Stimulated activated CD8-positive, alpha-beta memory T cell treated with anti-CD3 and anti-CD28 coated beads, Interleukin-2, amount 100 ng/mL, for 48 hours (primary cell): Measurements from ENCODE around the gene DNER.

Source experiments
- DNase-seq, 2 donors: peaks; one replicate each; pipeline ENCODE4 v3.0.0-alpha.2; 2020; ENCODE audit warnings: low read depth in 2 of 2

DNER gene

DNA sequence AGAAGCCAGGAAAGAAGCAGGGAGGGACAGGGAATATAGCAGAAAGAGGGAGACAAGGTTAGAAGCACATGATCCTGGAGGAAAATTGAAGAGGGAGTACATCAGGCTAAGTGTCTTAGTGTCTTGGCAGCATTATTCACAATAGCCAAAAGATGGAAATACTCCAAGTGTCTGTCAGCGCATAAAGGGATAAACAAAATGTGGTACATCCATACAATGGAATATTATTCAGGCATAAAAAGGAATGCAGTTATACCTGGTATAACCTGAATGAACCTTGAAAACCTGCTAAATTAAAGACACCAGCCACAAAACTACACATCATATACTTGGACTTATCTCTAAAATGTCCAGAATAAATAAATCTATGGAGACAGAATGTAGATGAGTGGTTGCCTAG lies 224.2 kb downstream of the DNER start:
- no peak for DNase-seq

DNA sequence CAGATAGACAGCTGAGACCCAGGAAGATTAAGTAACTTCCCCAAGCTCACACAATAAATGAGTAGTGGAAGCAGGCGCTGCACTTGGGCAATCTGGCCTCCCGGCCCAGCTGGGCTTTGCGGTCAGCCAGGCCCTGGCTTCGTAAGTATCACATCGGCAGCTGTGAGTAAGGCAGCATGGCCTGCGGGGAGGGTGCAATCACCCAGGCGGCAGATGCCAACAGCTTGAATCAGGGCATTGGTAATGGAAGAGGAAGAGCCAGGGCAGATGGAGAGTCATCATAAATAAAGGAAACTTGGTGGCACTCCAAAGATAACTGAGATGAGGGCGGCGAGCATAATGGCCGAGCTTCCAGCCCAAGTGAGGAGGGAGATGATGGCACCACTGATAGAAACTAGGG lies 225.3 kb downstream of the DNER start:
- no peak for DNase-seq

DNA sequence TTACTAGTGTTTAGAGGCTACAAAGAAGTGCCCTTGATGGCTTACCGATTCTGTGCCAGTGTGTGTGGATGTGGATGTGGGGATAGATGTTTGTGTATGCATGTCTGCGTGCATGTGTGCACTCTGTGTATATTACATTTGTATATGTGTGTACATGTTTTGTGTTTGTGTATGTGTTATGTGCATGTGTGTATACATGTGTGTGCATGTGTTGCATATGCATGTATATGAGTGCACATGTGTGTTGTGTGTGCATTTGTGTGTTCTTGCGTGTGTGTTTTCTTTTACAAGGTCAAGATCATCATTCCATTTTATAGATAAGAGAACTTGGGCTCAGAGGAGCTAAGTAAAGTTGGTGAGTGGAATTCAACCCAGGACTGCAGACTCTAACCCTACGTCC lies 226.1 kb downstream of the DNER start:
- DNase-seq, result no peak

DNA sequence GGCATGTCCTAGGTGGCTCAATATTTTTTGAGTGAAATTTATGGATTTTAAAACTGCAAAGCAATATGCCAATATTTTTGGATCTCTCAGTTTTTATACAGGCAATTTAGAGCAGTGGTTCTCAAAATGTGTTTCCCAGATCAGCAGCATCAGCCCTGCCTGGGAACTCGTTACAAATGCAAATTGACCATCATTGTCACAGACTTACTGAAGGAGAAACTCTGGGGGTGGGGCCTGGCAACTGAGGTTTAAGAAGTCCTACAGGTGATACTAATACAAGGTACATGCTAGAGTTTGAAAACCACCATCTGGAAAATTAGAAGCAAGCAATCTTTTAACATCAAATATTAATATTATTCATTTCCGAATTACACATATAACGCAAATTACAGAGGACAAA lies 227.7 kb downstream of the DNER start:
- DNase-seq, result no peak

DNA sequence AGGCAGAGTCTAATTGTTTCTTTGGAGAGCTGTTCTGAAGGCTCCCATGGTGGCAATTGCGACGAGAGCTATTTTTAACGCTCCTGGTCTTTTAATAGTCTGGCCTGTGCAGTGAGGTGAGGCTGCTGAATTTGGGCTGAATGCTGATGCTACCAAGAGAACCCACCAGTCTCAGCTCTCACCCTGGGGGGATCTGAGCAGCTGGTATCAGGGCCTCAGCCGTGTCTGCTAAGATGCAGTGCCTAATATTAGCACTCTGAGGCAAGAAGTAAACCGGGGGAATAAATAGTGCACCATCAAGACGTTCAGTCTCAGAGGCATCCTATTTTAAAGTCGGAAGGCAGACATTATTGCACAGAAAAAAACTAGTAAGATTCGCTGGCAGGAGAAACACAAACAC lies 228.5 kb downstream of the DNER start:
- DNase-seq, result no peak

DNA sequence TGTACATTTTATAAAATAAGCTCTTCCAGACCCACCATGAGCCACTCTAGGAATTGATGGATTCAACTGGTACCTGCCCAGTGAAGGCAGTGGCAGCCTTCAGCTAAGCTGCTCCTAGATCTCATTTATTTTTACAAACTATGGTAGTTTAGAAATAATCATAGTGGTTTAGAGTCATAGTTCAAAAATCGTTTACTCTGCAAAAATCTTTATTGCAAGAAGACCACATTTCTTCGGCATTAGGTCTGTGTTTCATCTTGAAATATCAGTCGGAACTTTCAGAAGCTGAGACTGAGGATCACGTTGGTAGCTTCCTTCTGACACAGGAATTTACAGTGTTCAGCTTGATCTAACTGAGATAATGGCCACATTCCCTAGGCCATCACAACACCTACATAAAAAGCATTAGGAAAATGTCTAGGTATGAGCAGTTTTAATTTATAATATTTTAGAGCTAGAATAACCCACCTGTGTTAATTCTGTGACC lies 237.0 kb downstream of the DNER start:
- no peak for DNase-seq

- DNase-seq, result no peak
These were observed 238.6 kb downstream of the DNER start for GRCh38 chr2:229475778-229476177.

DNA sequence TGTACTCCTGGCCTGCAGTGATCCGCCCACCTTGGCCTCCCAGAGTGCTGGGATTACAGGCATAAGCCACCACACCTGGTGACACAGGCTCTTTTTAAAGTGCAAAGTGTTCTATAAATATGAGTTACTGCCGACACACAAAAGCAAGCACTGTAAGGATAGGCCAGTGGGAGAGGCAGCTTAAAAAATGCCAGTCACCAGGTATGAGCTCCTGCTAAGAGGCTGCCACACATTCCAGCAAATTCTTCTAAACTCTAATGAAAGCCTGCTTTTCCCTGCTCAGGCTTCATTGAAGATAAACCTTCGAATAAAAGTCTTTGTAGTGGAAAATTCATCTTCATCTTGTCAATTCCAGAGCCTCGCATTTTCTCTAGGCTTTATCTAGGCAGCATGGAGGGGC lies 240.2 kb downstream of the DNER start:
- DNase-seq, result no peak

- no peak for DNase-seq
These were observed 243.6 kb downstream of the DNER start for GRCh38 chr2:229470781-229471180.

GRCh38 chr2:229467783-229468182 lies 246.6 kb downstream of the DNER start:
- DNase-seq, result no peak

- no peak for DNase-seq
These were observed 250.5 kb downstream of the DNER start for GRCh38 chr2:229463841-229464346.

DNA sequence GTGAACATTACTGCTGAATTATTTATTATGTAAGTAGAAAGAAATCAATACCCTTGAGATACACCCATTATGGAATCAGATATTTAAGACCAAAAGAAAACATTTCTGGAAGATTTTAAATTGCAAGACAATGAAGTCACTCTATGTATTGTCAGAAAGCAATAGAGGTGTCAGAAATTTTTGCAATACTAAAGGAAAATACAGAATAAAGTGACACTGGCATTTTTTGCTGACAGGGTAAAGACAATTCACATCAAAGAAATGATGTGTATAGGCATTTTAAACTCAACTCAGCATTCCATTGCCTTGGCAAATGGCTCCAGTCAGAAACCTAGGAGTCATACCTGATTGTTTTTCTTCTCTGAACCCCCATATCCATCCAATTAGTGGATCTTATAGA lies 252.2 kb downstream of the DNER start:
- DNase-seq, result no peak

DNA sequence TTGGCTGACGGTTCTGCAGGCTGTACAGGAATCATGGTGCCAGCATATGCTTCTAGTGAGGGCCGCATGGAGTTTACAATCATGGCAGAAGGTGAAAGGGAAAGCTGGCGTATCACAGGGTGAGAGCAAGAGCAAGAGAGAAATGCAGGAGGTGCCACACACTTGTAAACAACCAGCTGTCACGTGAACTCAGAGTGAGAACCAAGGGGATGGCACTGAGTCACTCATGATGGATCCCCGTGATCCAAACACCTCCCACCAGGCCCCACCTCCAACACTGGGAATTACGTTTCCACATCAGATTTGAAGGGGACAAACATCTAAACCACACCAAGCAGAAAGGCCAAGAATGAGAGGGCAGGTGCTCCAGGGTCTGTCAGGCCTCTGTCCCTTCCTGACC lies 258.3 kb downstream of the DNER start:
- DNase-seq, result no peak

DNA sequence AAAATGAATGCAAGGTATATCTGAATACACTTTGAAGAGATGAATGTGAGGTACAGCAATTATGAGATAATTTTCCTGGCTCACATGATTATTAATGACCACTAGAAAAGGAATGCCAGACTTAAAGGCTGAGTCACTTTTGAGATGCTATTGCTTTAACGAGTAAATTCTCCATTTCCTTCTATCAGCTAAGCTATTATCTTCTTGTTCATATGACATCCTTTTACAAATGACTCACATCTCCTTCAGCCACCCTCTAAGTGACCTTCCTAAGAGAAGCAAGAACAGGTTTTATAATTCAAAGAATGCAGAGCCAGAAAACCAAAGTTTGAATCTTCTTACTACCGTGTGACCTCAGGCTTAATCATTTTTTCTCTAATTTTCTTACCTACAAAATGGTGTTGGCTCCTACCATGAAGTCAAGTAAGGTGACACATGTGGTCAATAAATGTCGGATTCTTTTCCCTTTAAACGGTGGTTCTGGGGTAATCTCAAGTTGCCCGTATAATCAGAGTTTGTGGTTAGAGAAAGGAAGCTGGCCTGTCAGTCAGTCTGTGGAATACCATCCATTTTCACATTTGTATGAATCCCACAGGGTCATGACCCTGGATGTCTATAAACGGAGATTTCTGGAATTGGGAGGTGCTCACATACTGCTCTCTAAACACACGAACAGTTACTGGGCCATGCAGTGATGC lies 259.3 kb downstream of the DNER start:
- DNase-seq, result no peak

- no peak for DNase-seq
These were observed 261.1 kb downstream of the DNER start for GRCh38 chr2:229453230-229453629.

DNA sequence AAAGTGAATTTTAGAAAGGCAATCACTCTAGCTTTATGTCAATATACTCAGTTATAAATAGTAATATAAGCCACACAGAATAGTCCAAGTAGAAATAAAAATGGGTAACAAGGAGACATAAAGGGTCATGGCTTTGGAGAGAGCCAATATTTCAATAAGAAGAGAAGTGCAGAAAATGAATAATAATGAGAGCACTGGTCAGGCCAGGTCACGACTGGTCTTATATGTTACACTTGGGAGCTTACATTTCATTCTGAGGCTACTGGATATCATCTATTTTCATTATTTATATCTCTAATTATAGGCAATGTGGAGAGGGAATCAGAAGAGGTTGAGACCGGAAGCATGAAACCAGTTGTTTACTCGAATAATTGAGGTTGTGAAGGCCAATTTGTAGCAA lies 262.5 kb downstream of the DNER start:
- DNase-seq, result no peak

DNA sequence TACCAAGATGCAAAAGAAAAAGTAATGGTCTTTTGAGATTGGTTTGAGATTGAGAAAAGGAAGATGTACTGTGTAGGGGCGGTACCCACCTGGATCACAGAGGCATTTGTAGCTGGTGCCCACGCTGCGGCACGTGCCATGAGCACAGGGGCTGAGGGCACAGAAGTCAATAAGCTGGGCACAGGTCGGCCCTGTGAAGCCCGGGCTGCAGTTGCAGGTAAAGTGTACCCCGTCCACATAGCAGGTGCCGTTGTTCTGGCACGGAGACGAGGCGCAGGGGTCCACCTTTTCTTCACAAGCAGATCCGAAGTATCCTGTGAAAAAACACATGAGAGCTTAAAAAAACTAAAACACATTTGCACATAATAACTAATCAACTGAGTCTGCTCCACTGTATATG lies 267.1 kb downstream of the DNER start:
- no peak for DNase-seq

DNA sequence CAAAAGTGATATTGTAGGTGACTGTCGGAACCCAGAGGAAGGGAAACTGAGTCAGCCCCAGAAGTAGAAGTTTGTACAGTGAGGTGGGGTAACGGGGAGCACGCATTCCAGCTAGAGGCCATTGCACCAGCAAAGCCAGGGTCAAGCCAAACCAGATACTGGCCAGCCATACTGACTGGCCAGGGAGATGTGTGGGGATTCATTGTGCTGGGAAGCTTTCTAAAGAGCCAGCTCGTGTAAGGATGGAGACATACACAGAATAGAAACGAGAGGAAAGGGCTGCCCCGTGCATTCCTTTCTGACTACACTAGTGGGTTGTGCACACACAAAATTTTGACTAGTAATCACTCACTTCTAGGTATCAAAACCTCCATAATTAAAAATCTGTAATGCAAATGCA lies 268.0 kb downstream of the DNER start:
- DNase-seq, result no peak

GRCh38 chr2:229445501-229446211 lies 268.7 kb downstream of the DNER start:
- DNase-seq, result no peak

DNA sequence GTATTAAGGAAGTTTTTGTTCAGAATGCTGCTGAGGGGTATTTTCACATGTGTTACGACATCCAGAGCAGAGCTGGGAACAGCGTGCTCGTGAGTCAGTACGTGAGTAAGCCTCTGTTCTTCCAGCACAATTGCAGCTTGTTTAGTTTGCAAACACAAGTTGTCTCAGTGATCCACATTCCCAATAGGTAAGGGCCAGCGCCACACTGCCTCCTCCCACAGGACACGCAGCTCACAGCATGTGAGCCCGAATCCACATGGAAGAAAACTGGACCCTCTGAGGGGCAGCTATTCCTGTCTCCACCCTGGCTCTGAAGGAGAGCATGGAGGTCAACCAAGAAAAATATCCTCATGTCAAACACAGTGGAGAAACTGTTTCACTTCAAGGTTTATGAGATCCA lies 269.3 kb downstream of the DNER start:
- DNase-seq, result no peak

DNA sequence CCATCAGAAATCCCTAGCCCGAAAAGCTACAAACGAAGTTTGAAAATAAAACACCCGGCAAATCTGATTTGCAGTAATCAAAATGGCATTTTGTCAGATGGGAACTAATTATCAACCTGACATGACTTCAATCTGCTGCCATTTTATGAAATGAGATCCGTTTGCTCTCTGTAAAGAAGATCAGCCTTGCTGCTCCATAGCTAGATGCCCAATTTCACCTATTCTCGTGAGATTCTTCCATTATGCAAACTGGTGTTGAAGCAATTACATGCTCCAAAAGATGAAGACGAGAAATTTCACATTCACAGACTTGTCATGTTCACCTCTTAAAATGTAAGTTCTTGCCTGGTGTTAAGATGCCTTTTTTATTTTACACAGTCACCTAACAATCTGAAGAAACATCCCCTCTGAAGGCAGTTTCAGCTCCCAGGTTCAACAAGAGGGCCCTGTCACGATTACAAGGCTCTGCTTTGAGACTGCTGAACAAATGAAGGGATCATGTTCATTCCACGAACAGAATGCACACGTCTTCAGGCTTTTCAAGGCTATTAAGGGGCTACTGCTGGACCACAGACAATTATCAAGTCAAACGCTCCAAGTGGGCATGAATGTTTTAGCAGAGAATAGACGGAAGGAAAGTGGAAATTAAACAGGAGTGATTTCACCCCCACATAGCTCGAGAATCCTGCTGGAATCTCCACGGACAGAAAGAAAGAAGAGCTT lies 270.6 kb downstream of the DNER start:
- no peak for DNase-seq

DNA sequence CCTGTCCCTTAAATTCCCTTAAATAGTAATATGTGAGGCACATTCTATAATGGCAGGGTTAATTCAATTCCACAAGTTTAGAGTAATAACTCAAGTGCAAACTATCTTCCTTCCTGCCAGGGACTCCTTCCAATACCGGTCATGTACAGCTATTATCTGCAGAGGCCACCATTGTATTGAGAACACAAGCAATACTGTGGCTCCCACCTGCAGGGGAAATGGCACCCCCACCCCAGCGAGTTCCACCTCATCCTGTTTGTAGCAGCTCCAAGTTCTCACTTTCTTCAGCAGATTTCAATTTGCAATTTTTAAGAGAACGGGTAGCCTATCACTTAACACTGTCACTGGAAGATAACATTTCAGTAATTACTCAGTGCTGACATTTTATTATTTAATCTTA lies 271.2 kb downstream of the DNER start:
- no peak for DNase-seq
